Mammary epithelial cell (primary cell): ENCODE results near the gene ABHD11.

Source experiments
- EZH2 ChIP-seq: IDR thresholded peaks from 2 replicates; pipeline ENCODE4 v1.6.1; 2012; ENCODE audit warnings: low read length, inconsistent platforms, borderline replicate concordance
- TF ChIP-seq, protein P1 (sequence below), 2 donors: IDR thresholded peaks in 1 of 2; conservative IDR thresholded peaks in 1 of 2; 2 replicates each; pipeline ENCODE4 v1.5.1; 2011 to 2012; ENCODE audit warnings: inconsistent platforms in 2 of 2, low read length in 2 of 2, mild to moderate bottlenecking in 2 of 2, control low read depth in 1 of 2, low read depth in 1 of 2; ENCODE audit not compliant: insufficient read depth in 1 of 2; ENCODE audit errors: extremely low read depth in 1 of 2

DNA sequence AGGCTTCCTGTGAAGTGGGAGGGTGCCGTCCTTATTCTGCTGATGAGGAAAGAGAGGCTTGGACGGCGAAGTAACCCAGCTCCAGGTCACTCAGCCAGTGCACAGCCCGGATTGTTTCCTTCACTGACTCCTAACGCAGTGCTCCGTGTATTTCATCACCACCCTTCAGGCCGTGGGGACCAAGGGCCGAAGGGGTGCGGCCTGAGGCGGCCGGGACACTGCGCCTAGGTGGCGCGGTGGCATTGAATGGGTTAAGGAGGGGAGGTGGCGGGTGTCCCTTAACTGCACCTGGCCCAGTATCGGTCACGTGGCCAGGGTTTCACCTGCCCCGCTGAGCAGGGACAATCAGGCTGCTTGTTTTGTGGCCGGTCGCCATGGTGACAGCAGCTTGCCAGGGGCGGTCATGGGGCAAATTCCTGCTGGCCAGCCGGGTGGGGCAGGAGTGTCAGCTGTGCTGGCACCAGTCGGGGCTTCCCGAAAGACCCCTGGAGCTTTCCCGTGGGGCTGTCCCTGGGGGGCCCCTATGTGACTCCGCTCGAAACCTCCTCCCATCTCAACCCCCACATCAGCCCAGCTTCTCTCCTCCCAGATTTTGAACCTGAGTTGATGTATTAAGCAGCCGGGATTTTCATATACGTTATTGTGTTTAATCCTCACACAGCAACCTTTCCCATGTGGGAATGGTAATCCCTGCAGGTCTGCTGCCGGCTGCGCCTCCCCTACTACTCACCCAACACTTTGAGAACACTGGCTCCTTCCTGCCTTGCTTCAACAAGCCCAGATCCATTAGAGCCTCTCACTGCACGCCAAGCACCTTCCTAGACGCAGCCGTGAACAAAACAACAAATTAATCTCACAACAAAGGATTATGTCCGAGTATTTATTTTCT lies 4.4 kb upstream of the ABHD11 start:
- TF ChIP-seq, protein P1, sequence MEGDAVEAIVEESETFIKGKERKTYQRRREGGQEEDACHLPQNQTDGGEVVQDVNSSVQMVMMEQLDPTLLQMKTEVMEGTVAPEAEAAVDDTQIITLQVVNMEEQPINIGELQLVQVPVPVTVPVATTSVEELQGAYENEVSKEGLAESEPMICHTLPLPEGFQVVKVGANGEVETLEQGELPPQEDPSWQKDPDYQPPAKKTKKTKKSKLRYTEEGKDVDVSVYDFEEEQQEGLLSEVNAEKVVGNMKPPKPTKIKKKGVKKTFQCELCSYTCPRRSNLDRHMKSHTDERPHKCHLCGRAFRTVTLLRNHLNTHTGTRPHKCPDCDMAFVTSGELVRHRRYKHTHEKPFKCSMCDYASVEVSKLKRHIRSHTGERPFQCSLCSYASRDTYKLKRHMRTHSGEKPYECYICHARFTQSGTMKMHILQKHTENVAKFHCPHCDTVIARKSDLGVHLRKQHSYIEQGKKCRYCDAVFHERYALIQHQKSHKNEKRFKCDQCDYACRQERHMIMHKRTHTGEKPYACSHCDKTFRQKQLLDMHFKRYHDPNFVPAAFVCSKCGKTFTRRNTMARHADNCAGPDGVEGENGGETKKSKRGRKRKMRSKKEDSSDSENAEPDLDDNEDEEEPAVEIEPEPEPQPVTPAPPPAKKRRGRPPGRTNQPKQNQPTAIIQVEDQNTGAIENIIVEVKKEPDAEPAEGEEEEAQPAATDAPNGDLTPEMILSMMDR (conservative IDR thresholded peaks at IDR 0.05 in 1 of 2, IDR thresholded peaks at IDR 0.05 in 1 of 2; ENCODE audit: extremely low read depth in 1 of 2, insufficient read depth in 1 of 2, low read depth in 1 of 2, low read length in 2 of 2) = no peak
- no peak for TF ChIP-seq EZH2
